ACC112 (cell line): ENCODE results near the gene INPP4B.

Experiments used
- H2AFZ ChIP-seq: fragments of 200-600 bp; sonication (generic); one replicate; pipeline ENCODE4 v1.6.0; 2017; ENCODE audit warnings: antibody characterized with exemption, low read length; ENCODE audit not compliant: unreplicated experiment
- H3K27ac ChIP-seq: fragments of 200-600 bp; sonication (generic); 2 replicates; pipeline ENCODE4 v1.5.1; 2014; ENCODE audit warnings: low read depth, mild to moderate bottlenecking, antibody characterized with exemption, low read length, moderate library complexity
- H3K27me3 ChIP-seq: fragments of 200-600 bp; sonication (generic); 2 replicates; pipeline ENCODE4 v1.6.1; 2014; ENCODE audit warnings: mild to moderate bottlenecking, antibody characterized with exemption, low read length, moderate library complexity, mixed read lengths; ENCODE audit not compliant: insufficient read depth
- H3K36me3 ChIP-seq: fragments of 200-600 bp; sonication (generic); 2 replicates; pipeline ENCODE4 v1.6.1; 2016; ENCODE audit warnings: mild to moderate bottlenecking, antibody characterized with exemption, low read length, moderate library complexity, mixed read lengths; ENCODE audit not compliant: insufficient read depth
- H3K4me1 ChIP-seq: fragments of 200-600 bp; sonication (generic); one replicate; pipeline ENCODE4 v1.6.1; 2016; ENCODE audit warnings: low read length, mixed read lengths; ENCODE audit not compliant: insufficient read depth, unreplicated experiment, control insufficient read depth
- H3K4me3 ChIP-seq: fragments of 200-600 bp; sonication (generic); 2 replicates; pipeline ENCODE4 v1.5.1; 2014; ENCODE audit warnings: mild to moderate bottlenecking, low read depth, low read length
- H3K79me2 ChIP-seq: fragments of 200-600 bp; sonication (generic); one replicate; pipeline ENCODE4 v1.6.0; 2016; ENCODE audit warnings: low read length; ENCODE audit not compliant: control insufficient read depth, unreplicated experiment, insufficient read depth

Gene INPP4B

DNA sequence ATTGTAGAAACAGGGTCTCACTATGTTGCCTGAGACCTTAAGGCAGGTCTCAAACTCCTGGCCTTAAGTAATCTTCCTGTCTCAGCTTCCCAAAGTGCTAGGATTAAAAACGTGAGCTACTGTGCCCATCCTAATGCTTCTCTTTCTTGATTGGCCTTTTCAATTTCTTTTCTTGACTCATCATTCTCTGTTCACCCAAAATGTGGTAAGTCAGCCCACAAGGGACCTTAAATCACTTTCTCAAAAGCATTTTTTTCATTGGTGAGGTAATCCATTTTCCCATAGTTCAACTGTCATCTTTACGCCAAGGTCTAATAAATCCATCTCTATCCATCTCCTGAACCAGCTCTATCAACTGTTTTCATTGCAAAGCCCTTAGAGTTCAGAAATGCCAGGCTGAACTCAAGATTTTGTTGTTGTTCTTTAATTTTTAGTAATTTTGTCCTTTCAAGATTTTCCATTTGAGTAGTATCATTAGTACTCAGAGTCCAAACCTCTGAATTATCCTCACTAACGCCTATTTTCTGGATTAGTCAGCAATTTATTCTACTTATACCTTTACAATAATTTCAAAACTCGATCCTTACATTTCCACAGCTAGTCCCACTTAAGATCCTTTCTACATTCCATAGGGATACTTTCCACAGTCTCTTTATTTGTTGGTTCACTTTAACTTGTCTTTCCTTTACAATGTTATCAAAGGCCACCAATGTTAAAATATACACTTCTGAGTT, 681.2 kb downstream of the INPP4B start:
- Histone ChIP-seq H3K4me1 (no peaks in the 10 kb centered on the region), H3K36me3 (no peaks in the 10 kb centered on the region; the same call in 1 of the 2 replicates), H3K27me3 (no peaks in the 10 kb centered on the region), H3K27ac (no peak overlapping the region), H3K79me2 (no peaks in the 10 kb centered on the region), H3K4me3 (no peak overlapping the region), H2AFZ (no peak overlapping the region)

GRCh38 chr4:142161086-142161485, 685.0 kb downstream of the INPP4B start:
- Histone ChIP-seq H3K27me3 (no peaks in the 10 kb centered on the region), H3K4me1 (no peaks in the 10 kb centered on the region), H3K36me3 (no peaks in the 10 kb centered on the region; the same call in 1 of the 2 replicates), H2AFZ (no peak overlapping the region), H3K79me2 (no peaks in the 10 kb centered on the region), H3K4me3 (no peak overlapping the region), H3K27ac (no peak overlapping the region)

DNA sequence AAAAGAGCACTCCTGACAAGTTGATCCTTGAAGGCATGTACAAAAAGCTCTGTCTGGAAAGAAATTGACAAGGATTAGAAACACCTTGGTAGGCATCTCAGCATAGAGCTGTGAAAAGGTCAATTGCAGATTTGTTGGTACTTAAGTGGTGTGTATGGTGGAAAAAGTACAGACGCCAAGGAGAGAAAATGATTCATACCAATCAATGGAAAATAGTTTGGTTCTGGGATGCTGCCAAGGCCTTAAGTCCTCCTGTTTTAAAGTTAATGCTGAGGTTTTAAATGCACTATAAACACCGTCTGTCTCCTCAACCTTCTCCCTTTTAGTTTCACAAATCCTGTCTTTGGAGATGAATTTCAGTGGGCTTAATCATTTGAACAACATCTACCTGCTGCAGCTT, 685.6 kb downstream of the INPP4B start:
- H3K36me3 ChIP-seq = no peaks in the 10 kb centered on the region; the same call in 1 of the 2 replicates
- no peaks in the 10 kb centered on the region for H3K79me2 ChIP-seq
- no peaks in the 10 kb centered on the region for H3K27me3 ChIP-seq
- no peak overlapping the region for H3K4me3 ChIP-seq
- no peak overlapping the region for H3K27ac ChIP-seq
- H3K4me1 ChIP-seq = no peaks in the 10 kb centered on the region
- no peak overlapping the region for H2AFZ ChIP-seq

DNA sequence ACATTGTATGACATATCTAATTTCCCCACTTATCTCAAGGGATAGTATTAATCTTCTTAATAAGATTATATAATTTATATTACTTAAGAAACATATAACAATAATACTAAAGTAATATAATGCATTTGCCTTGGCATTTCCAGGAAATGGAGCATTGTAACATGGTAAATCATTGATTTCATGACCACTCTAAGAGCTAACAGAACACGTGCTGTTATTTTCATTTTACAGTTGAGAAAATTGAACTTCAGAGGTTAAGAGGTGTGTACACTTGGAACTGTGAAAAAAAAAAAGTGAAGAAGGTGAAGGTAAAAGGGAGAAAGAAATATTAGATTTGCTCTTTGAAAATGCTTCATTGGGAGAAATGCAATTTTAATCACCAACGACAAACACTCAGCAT, 687.1 kb downstream of the INPP4B start:
- H3K79me2 ChIP-seq = no peaks in the 10 kb centered on the region
- no peak overlapping the region for H3K27ac ChIP-seq
- no peaks in the 10 kb centered on the region; the same call in 1 of the 2 replicates for H3K36me3 ChIP-seq
- no peaks in the 10 kb centered on the region for H3K4me1 ChIP-seq
- H2AFZ ChIP-seq = no peak overlapping the region
- no peaks in the 10 kb centered on the region for H3K27me3 ChIP-seq
- H3K4me3 ChIP-seq = no peak overlapping the region

DNA sequence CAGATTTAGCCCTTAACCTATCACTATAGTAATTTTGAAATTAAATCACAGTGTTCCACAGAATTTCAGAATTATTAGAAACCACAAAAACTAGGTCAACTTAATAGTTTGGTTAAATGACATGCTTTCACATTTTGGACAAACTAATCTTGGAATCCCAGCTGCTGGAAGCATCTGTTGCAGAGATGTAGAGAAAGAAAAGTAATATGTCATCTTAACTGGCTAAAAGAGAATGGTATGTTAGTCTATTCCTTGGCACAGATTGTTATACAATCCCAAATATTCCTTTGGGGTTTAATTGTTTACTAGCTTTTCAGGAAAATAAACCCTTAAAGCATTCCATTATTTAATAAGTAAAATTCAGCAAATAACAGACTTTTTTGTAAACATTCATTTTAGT, 689.8 kb downstream of the INPP4B start:
- H3K79me2 ChIP-seq = no peaks in the 10 kb centered on the region
- no peak overlapping the region for H3K4me3 ChIP-seq
- no peaks in the 10 kb centered on the region for H3K4me1 ChIP-seq
- no peaks in the 10 kb centered on the region for H3K27me3 ChIP-seq
- no peak overlapping the region for H3K27ac ChIP-seq
- H3K36me3 ChIP-seq = no peaks in the 10 kb centered on the region; the same call in 1 of the 2 replicates
- no peak overlapping the region for H2AFZ ChIP-seq

DNA sequence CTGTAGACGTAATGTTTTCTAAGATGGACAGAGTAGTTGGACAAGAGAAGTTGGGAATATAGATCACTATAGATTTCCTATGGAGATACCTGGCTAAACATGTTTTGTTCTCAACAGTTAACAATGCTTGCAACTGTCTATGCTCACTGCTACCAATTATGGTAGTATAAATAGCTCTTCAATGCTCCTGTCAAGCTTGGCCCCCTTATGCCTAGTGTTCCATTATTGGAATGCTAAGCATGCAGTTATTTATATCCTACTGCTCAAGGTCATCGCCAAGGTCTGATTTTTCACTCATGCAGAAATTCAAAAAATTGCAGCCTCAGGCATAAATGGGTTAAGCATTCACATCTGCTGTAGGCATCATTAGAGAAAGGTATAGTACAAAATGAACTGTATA, 690.8 kb downstream of the INPP4B start:
- Histone ChIP-seq H3K79me2 (no peaks in the 10 kb centered on the region), H3K4me1 (no peaks in the 10 kb centered on the region), H3K4me3 (no peak overlapping the region), H3K36me3 (no peaks in the 10 kb centered on the region; the same call in 1 of the 2 replicates), H3K27me3 (no peaks in the 10 kb centered on the region), H3K27ac (no peak overlapping the region), H2AFZ (no peak overlapping the region)

GRCh38 chr4:142150483-142150882, 695.6 kb downstream of the INPP4B start:
- H2AFZ ChIP-seq = no peak overlapping the region
- H3K79me2 ChIP-seq = no peaks in the 10 kb centered on the region
- no peaks in the 10 kb centered on the region for H3K27me3 ChIP-seq
- H3K27ac ChIP-seq = no peak overlapping the region
- no peaks in the 10 kb centered on the region for H3K4me1 ChIP-seq
- no peak overlapping the region for H3K4me3 ChIP-seq
- H3K36me3 ChIP-seq = no peaks in the 10 kb centered on the region

- no peaks in the 10 kb centered on the region for H3K79me2 ChIP-seq
- H3K4me3 ChIP-seq = no peak overlapping the region
- H2AFZ ChIP-seq = no peak overlapping the region
- no peak overlapping the region for H3K27ac ChIP-seq
- no peaks in the 10 kb centered on the region for H3K36me3 ChIP-seq
- H3K27me3 ChIP-seq = no peaks in the 10 kb centered on the region
- peaks cover 5% of the 10 kb centered on the region for H3K4me1 ChIP-seq
Measured at GRCh38 chr4:142144813-142145212, 701.3 kb downstream of the INPP4B start.

DNA sequence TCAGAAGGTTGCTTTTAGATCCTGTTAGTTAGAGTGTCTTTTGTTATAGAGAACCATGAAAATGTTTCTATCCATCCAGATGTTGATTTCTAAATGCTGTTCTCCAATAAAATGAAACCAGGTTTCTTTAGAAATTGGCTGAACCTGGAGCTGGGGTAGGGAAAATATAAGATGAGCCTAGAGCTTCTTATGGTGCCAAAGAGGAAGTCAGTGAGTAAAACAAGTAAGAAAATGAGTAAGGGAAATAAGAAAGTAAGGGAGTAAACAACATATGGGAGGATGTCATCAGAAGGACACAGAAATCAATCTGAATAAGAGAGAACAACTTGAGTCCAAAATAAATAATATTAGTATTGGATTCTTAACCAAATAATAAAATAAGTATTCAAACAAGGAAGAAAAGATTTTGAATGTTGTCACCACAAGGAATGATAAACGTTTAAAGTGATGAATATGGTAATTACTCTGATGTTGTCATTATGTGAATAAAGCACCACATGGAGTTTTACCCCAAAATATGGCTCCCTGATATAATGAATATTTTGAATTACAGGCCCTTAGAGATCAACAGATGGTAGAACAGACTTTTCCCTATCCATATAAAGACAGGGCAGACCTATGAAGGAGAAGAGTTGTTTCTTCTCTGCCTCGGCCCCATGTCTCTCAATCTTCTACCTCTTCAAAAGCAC, 703.6 kb downstream of the INPP4B start:
- Histone ChIP-seq H2AFZ (no peak overlapping the region), H3K27me3 (no peaks in the 10 kb centered on the region), H3K27ac (no peak overlapping the region), H3K36me3 (no peaks in the 10 kb centered on the region), H3K4me3 (no peak overlapping the region), H3K4me1 (peaks cover 5% of the 10 kb centered on the region), H3K79me2 (no peaks in the 10 kb centered on the region)

DNA sequence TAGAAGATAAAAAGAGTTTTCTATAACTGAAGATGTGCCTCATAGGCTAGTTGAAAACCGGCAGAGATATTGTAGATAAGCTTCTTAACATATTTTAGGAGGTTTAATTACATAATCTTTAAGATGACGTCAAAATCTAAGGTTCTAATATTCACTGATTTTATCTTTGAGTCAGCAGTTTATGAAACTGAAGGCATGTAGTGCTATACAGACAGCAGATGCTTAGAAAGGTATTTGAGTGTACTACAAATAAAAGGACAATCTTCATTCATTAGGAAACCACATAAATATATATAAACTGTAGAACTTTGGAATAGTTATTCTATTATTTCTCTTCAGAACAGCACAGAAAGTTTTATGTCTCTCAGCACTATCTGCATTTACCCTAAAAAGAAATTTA, 704.9 kb downstream of the INPP4B start:
- H3K27me3 ChIP-seq = no peaks in the 10 kb centered on the region
- H3K79me2 ChIP-seq = no peaks in the 10 kb centered on the region
- H3K4me1 ChIP-seq = peaks cover 5% of the 10 kb centered on the region
- H3K4me3 ChIP-seq = no peak overlapping the region
- no peak overlapping the region for H2AFZ ChIP-seq
- H3K36me3 ChIP-seq = no peaks in the 10 kb centered on the region
- H3K27ac ChIP-seq = no peak overlapping the region

DNA sequence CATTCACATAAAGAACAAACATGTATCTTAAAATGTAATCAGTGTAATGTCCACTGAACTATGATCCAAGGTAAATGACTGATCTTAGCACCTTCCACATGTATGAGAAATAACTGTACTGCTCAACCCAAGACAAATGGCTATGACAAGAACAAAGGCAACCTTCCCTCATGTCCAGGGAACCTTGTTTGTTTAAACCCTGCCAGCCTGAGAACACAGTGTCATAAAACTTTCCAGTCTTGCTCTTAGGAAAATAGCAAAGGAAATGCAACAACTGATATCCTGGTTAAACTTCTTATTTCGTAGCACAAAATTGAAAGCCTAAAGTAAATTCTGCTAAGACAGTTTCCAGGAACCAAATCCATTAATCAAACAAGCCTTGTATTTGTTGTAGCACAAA, 715.4 kb downstream of the INPP4B start:
- Histone ChIP-seq H3K36me3 (no peaks in the 10 kb centered on the region), H3K79me2 (no peaks in the 10 kb centered on the region), H3K4me1 (no peaks in the 10 kb centered on the region), H3K27ac (no peak overlapping the region), H2AFZ (no peak overlapping the region), H3K4me3 (no peak overlapping the region), H3K27me3 (no peaks in the 10 kb centered on the region)
